HG03442 (cell line): ENCODE data around the gene RNF224.
A peak's percentile ranks its signal among the peaks of the same experiment; 100 is the strongest.

Experiments used
- ATAC-seq: cut with Tn5 transposase; IDR thresholded peaks from one replicate; pipeline ENCODE4 v1.9.1; 2021; ENCODE audit warnings: mild to moderate bottlenecking, moderate library complexity; ENCODE audit not compliant: unreplicated experiment

Gene RNF224

DNA sequence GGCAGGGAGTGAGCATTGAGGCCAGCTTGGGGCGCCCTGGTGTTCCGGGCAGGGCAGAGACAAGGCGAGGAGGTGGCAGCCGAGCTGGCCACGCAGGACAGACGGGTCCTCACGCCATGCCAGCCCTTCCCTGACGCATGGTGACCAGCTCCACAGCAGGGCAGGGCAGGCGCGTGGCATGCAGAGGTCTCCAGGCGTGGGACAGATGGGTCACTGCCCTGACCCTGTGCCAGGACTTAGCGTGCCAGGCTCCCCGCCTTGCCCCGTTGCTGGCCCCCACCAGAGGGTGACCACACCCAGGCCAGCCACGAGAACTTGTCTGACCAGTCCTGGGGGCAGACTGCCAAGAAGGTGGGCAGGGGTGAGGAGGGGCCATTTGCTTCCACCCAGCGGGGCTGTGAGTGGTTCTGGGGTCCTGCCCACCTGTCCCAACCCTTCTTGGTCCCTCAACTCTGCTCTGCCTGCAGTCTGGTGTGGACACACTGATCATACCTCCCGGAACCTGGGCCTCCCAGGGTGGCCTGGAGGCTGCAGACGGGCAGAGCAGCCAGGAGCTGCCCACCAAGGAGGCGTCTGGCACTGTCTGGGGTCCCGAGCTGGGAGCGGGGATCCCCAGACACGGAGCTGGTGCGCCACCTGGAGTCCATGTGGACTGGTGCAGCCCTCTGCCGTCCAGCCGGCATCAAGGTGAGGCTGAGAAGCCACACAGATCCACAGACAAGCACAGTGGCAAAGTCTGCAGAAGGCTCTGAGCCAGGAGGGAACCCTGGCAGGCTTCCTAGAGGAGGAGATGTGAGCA lies at the start of gene RNF224:
TSS of gene RNF224 (plus strand) at position 449 of the 799 bp plus-strand sequence. CDS start 834 bp downstream, outside the sequence.
- no peak for ATAC-seq

DNA sequence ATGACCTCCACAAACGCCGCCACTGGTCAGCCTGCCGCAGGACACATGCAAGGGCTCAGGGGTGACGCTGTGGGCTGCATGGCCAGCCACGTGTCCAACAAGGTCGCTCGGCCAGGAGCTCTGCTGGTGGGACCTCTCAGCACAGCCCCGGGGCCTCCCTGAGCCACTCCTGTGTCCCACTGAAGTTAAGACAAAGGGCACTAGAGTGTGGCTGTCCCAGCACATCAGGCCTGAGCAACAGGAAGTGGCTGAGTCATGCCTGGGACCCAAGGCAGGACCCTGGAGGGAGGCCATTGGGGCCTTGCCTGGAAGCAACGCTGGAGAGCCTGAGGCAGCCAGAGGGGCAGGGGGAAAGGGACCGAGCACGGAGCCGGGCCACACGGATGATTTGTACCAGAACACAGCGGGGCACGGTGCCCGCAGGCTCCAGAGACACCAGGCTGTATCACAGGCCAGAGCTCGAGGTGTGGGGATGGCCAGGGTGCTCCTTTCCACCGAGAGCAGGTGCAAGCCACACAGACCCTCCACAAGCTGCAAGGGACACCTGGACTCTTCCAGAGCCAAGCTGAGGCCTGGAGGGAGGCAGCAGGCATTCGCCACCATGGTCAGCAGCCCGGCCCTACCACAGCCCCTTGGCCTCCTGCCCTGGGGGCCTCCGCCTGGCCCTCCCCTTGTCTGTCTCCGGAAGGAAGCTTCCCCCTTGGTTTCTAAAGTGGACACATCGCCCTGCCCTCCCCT lies 48.9 kb upstream of the RNF224 start:
- ATAC-seq, result no peak

DNA sequence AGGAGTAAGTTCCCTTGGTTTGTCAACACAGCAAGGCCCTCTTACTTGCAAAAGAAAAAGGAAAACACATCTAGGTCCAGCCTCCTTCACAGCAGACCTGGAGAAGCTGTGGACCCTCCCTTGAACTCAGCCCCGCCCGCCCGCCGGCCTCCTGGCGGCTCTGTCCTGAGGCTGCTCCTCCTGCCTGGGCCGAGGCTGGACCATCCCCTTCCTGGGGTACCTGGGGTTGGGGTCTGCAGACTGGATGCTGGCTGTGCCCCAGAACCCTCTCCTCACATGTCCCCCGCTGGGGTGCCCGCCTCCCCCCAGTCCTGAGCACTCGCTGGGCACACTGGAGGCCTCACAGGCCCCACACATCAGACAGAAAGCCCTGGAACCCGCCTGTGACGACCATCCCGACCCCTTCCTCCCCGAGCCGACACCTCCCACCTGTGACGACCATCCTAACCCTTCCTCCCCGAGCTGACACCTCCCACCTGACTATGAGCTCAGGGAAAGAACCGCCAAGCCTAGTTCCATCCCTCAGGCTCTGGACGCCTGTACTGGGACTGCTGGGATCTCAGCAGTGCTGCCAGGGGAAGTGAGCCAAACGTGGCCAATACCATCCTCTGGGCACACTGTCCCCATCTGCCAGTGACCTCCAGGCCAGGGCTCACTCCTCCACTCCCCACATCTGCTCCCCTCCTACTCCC lies 48.2 kb upstream of the RNF224 start:
- no peak for ATAC-seq

DNA sequence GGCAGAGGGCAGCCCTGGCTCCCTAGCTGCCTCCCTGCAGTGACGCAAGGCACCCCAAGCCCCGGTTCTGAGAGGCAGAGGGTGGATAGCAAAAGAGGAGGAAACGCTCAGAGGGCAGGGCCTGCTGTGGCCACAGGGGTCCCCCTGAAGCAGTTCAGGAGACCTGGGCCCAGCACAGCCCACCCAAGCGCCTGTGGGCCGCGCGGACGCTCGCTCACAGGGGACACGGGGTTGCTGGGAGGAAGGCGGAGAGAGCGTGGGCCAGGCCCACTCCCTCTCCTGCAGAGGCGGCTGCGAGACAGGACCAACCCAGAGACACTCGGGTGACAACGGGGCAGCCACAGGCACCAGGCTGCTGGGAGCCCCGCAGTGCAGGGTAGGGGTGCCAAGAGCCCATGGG lies 47.5 kb upstream of the RNF224 start:
- no peak for ATAC-seq

DNA sequence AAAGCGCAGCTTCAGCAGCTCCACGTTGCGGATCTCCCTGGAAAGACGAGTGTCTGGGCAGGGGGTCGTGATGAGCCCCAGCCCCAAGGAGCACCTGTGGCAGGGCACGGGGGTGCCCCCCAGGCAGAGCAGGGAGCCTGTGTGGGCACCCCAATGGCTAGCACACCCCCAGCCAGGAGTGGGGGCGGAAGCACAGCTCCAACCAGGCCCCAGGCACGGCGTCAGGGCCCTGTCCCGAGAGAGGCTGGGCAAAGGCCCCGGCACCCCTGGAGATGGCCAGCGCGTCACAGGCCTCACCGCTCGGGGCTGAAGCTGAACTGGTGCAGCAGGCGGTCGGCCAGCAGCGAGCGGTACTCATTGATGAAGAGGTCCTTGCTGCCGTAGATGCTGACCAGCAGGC lies 46.8 kb upstream of the RNF224 start:
- ATAC-seq, result no peak

DNA sequence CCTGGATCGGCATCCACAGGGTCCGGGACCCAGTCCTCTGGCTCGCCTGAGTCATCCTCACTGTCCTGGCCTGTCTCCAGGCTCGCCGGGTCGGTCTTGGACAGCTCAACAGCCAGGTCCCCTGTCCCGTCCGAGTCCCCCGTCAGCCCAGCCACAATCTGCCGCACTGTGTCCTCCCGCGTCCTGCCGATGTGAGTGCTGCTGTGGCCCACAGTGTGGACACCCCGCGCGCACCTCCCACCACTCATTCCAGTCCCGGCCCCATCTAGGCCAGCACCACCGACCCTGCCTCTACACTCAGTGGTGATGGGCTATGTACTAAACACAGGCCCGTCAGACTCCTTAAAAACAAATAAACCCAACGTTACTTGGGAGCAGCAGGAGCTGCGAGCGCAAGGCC lies 45.6 kb upstream of the RNF224 start:
- ATAC-seq, result no peak

DNA sequence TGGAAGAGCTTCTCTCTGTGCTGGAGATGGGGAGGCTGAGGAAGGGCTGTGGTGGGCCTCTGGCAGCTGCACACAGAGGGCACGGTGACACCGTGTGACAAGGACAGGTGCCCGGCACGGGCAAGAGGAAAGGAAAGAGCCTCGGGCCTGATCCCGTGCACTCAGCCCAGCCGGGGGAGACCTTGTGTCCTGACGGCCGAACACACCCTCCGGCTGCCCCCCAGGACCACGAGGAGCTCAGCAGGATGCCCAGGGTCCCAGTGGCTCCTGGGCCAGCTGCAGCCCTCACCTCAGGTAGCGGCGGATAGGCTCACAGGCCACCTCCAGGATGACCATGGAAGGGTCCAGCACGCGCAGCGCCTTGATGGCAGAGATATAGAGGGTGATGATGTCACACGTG lies 44.5 kb upstream of the RNF224 start:
- no peak for ATAC-seq

DNA sequence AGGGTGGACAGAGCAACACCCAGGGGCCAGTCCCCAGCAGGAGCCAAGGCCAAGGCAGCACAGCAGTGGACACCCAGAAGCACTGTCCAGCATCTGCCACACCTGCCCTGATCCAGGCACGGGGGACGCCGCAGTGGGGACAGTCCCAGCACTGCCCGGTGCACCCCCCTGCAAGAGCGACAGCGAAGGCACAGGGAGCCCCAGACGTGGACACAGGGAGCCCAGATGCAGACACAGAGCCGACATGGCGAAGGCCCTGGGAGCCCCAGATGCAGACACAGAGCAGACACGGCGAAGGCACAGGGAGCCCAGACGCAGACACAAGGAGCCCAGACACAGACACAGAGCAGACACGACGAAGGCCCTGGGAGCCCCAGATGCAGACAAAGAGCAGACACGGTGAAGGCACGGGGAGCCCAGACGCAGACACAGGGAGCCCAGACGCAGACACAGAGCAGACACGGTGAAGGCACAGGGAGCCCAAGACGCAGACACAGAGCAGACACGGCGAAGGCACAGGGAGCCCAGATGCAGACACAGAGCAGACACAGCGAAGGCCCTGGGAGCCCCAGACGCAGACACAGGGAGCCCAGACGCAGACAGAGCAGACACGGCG lies 43.2 kb upstream of the RNF224 start:
- ATAC-seq, result no peak

DNA sequence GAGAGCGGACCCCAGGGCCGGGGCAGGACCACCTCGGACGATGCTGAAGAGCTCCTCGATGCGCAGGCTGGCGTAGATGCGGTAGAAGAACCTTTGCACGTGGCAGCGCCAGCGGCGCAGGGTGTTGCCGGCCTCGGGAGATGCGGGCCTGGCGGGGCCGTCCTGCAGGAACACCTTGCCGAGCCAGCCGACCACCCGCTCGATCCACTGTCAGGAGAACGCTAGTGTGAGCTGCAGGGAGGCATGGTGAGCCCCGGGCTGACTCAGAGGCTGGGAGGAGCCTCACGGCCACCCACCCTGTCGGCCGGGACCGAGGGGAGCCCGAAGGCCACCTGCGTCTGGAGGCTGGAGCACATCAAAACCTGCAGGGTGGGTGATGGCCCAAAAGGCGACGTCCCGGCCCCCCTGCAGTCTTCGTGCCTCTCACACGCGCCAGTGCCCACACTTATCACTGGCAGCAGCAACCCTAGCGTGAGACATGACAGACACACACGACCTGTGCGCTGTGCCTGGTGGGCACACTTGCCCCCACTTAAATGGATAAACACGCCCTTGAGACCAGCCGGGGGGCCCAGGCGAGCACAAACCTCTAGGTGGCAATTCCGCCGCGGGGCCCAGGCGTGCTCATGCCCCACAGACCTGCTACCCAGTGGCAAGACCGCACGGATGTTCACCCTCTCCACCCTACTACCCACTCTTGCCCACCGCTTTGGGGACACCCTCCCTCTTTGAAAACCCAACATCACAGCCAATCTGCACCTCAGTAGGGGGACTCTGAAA lies 42.2 kb upstream of the RNF224 start:
- no peak for ATAC-seq

DNA sequence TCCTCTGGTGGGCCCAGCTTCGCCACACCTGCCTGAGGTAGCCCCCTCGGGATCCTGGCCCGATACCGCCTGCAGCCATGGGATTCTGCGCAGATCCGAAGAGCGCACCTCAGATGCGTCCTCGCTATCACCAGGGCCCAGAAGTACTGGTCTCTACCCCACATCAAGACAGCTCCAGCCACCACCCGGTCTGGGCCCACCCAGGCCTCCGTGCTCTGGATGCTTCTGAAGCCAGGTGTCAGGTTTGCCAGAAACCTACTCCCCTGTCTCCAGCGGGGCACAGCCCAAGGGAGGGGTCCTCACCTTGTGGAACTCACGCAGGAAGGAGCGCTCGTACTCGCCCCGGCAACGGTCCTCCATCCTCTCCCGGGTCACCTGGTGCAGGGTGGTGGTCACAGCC lies 41.4 kb upstream of the RNF224 start:
- no peak for ATAC-seq

DNA sequence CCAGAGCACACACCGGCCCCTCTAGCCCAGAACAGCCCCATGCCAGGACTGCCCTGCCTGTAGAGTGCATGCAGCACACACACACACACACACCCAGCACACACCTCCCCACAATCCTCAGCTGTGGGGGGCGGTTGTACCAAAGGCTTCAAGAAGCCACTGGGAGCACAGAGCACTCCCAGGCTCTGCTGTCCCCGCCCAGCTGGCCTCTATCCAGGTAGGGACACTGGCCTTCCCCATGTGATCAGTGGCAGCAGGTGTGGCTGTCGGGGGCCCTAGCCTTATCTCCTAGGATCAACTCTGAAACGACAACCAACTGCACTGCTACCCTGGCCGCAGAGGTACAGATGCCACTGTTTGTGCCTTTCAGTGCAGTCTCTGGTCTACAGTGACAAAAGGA lies 40.9 kb upstream of the RNF224 start:
- ATAC-seq, result no peak

DNA sequence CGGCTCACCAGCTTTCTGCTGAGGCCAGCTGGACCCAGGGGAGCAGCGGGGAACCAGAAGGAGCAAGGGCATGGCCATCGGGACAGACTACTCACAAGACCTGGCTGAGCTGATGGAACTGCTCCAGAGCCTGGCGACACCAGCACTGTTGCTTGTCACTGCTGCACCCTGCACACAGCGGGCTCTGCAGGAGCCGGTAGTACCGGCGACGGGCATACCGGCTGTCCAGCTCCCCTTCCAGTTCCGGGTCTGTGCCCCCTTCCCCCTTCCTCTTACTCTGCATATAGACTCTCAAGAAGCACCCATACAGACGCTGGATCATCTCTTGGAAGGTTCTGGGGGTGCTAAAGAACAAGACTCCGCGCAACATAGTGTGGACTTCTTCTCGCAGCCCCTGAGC lies 39.9 kb upstream of the RNF224 start:
- ATAC-seq, result no peak

DNA sequence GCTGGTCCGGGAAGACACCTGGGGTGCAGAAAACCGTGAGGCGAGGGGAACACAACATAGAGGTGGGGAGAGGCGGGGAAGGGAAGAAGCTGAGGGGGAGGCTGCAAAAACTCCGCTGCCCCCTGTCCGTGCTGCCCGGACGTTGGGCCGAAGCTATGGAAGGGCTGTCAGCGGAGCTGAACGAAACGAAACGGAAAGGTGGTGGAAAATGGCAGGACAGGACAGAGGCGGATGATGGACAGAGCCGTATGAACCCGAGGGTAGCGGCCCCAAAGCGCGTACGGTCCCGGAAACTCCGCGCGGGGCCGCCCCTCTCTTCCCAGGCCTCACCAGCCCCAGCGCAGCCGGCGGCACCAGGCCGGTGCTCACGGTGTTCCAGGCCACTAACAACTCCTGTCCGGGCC lies 39.2 kb upstream of the RNF224 start:
- ATAC-seq, result no peak

DNA sequence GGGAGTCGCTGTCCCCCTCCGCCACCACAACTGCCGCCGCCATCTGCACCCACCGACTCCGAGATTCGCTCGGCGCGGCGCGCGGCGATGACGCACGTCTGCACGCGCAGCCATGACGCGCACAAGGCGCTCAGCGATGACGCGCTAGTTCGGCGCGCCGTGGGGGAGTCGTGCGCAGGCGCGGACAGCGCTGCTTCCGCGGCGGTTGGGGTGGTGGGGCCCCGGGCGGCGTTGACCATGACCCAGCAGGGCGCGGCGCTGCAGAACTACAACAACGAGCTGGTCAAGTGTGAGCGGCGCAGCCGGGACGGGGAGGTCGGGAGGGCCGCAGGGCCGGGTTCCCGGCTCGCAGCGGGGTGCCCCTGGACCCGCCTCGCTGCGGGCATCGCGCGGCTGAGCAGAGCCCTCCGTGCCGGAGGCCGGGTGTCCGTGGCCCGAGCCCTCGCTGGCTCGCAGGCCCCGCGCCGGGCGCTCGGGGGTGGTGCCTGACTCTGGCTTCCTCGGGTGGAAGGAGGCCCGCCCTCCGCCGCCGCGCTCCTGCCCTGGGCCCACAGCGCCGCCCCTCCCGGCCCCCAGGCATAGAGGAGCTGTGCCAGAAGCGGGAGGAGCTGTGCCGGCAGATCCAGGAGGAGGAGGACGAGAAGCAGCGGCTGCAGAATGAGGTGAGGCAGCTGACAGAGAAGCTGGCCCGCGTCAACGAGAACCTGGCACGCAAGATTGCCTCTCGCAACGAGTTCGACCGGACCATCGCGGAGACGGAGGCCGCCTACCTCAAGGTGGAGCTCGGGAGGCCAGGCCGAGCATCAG lies 38.6 kb upstream of the RNF224 start, which contains the start of the genes ANAPC2 and SSNA1:
TSS of gene ANAPC2 (minus strand) at position 71 of the 807 bp plus-strand sequence. CDS start at position 43, 28 bp downstream.
TSS of gene SSNA1 (plus strand) at position 187 of the 807 bp plus-strand sequence. CDS start at position 238, 51 bp downstream.
- peak; percentile 75 for ATAC-seq

DNA sequence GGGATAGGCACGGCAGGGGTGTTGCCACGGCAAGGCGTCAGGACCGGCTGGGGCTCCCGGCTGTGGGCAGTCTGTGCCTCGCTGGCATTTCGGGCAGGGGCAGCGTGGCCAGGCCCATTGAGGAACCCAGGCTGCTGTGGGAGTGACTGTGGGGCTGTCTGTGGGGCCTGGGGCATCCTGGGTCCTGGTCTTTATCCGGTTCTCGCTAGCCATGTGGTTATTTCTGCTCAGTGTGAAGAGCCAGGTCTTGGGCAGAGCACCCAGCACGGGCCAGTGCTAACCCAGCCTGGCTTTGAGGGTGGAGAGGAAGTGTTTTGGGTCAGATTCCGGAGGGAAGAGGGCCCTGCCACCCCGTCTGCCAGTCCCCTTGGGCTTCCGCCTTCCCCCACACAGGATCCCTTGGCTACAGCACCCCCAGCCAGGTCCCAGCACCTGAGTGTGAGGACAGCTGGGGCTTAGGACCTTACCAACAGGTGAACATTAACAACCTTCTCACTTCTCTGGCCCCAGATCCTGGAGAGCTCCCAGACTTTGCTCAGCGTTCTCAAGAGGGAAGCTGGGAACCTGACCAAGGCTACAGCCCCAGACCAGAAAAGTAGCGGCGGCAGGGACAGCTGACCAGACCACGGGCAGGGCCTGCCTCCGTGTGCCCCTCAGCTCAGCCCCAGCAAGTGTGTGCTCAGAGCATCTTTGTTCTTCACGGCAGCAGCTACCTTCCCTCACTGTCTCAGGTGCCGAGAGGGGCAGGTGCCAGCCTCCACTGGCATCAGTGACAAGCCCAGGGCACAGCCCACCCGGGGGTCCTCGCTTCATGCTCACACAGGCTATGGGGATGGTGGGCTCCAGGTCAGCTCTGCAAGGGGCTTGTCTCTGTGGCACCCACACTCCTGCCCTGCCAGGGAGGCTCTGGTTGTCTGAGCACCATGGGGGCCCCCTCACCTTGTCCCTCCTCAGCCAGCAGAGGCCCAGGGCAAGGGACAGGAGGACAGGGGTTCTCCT lies 37.7 kb upstream of the RNF224 start:
- ATAC-seq, result no peak

DNA sequence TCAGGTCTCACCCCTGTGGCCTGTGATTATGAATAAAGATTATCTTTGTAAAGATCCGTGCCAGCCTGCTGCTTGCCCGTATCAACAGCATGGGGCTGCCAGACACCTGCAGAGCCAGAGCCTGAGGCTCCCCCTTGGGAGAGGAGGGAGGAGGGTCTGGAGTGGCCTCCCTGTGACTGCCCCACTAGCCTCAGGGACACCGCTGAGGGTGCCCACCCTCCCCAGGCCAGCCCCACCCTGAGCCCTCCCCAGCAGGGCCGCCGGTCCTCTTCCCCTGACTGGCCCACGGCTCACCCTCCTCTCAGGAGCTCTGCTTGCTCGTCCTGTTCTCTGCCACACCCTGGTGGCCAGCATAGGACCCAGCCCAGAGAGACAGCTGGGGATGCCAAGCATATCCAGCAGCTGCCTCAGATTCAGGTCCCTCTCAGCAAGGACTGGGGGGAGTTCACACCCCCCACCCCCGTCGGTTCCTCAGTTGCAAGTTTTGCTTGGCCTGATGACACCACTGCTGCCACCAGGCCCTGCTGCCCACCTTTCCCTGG lies 36.9 kb upstream of the RNF224 start:
- no peak for ATAC-seq

DNA sequence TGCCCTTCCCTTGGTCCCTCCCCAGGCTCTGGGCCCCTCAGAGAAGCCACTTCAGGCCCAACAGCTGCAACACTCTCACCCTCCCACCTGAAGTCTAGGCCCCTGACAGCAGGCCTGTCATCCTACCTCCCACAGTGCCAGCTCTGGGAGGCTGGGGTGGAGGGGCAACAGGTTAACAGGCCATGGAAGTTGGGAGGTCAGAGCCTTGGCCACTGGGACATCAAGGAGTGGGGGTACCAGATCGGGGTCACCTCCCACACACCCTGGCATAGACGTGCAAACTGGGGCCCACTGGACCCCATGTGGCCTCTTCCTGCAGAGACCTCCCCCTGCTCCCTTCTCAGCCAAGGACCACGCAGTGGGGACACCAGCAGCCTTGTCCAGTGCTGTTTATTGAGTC lies 36.1 kb upstream of the RNF224 start:
- no peak for ATAC-seq
